Measurements from ENCODE around the gene USHBP1.

GRCh38 chr19:17202249-17202648, 62.3 kb downstream of the USHBP1 start:
- TF ChIP-seq EZH2 (IDR thresholded peaks at IDR 0.05) (no peak), POLR2AphosphoS5 (IDR thresholded peaks at IDR 0.05; ENCODE audit: borderline replicate concordance, low read depth, low read length) (no peak)
